Subcutaneous adipose tissue (tissue), 4 donors: ENCODE data around the gene SERPINA5. TPM values are rescaled to one million over a fixed set of nuclear protein-coding genes. Genes with fewer than 3 reads are reported as not detected.

Experiments used
- total RNA-seq, 4 donors: library from RNA; depleted of rRNA; stranded (reverse); fragments of >200 nt; gene quantifications; one replicate each; pipeline ENCODE4 v1.1.0, GENCODE V29; 2016
- TF ChIP-seq, protein P1 (sequence below): fragments of 450-650 bp; IDR thresholded peaks from one replicate; pipeline ENCODE4 v1.5.1; 2016; ENCODE audit warnings: low read depth, mild to moderate bottlenecking, control low read depth, antibody characterized with exemption, moderate library complexity

Gene SERPINA5
- total RNA-seq: 1 to 10 TPM; 2.0 to 5.5 (median 3.2) TPM

- TF ChIP-seq, protein P1, sequence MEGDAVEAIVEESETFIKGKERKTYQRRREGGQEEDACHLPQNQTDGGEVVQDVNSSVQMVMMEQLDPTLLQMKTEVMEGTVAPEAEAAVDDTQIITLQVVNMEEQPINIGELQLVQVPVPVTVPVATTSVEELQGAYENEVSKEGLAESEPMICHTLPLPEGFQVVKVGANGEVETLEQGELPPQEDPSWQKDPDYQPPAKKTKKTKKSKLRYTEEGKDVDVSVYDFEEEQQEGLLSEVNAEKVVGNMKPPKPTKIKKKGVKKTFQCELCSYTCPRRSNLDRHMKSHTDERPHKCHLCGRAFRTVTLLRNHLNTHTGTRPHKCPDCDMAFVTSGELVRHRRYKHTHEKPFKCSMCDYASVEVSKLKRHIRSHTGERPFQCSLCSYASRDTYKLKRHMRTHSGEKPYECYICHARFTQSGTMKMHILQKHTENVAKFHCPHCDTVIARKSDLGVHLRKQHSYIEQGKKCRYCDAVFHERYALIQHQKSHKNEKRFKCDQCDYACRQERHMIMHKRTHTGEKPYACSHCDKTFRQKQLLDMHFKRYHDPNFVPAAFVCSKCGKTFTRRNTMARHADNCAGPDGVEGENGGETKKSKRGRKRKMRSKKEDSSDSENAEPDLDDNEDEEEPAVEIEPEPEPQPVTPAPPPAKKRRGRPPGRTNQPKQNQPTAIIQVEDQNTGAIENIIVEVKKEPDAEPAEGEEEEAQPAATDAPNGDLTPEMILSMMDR: no peak
Measured at GRCh38 chr14:94581127-94581999, at the start of gene SERPINA5. Gene SERPINA5 (plus strand): TSS chr14:94581426. CDS start chr14:94587363, 5,937 bp downstream.

GRCh38 chr14:94532447-94532846 lies 48.8 kb upstream of the SERPINA5 start:
- TF ChIP-seq, protein P1: no peak

GRCh38 chr14:94535506-94535905 lies 45.7 kb upstream of the SERPINA5 start:
- TF ChIP-seq, protein P1: no peak

DNA sequence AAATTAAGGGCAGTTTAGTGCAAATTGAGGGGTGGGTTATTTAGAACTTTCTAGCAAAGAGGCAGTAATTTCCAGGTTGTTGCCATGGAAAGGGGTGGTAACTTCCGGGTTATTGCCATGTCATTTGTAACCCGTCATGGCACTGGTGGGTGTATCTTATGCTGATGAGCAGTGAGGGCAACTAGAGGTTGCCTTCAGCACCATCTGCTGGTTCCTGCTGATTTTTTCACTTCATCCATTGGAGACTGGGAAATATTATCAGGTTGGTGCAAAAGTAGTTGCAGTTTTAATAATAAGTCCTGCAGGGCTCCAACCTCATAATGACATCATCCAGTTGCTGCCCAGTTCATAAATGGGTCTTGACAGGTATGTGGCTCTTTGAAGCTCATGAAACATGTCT lies 44.4 kb upstream of the SERPINA5 start:
- TF ChIP-seq, protein P1: no peak

DNA sequence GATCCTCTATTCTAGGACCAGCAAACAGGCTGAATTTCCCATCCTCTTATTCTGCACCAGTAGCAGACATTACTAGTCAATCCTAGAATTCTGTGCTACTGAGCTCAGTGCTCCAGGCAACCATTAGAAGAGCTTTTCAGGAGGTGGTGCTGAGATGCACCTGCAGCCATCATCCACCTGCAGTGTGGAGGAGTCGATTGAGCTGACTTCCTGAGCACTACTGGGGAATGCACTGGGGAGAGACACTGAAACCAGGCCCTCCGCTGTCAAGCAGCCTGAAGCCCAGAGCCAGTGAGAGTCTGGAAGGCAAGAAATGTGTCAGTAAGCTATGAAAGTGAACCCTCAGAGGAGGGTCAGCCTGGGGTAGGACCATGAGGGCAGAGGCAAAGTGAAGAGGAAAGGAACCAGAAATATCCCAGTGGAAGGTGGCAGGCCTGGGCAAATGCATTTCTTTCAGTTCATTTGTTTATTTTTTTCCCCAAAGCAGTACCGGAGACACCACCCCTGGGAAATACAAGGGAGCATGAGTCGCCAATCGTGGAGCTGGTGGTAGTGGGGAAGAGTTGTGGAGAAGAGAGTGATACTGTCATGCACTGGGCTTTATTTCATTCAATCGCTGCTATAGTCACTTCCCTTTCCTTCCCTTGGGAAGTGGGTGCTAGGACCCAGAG lies 43.0 kb upstream of the SERPINA5 start:
- TF ChIP-seq, protein P1: no peak

GRCh38 chr14:94539181-94539580 lies 42.0 kb upstream of the SERPINA5 start:
- TF ChIP-seq, protein P1: no peak
